GM12878 (cell line): ENCODE measurements around the gene GCM1. TPM values are rescaled to one million over a fixed set of nuclear protein-coding genes. Genes with fewer than 3 reads are reported as not detected.

Experiments
- ATAC-seq: fragments of 200-7000 bp; cut with Tn5 transposase; 3 replicates; pipeline ENCODE4 v1.9.1; 2020; ENCODE audit warnings: mild to moderate bottlenecking, moderate library complexity
- BruUV-seq: library from RNA; stranded (reverse); fragments of 400-500 nt; replicated peaks from 2 replicates; lab custom pipeline; 2021; lab: Mats Ljungman, UMichigan
- CTCF ChIA-PET: fragments of 300-600 bp; sonication (Branson Sonifier 250); formaldehyde crosslinking; extraction: SDS; loops from one replicate; lab custom pipeline; 2021; ENCODE audit warnings: inconsistent platforms; lab: Yijun Ruan, JAX
- POLR2A ChIA-PET: fragments of 350-600 bp; formaldehyde crosslinking; extraction: SDS; loops from one replicate; lab custom pipeline; 2021; ENCODE audit warnings: inconsistent platforms; lab: Charles Lee
- RAD21 ChIA-PET: fragments of 300-600 bp; sonication (Branson Sonifier 250); formaldehyde crosslinking; loops from one replicate; lab custom pipeline; 2023; ENCODE audit warnings: antibody characterized with exemption; ENCODE audit not compliant: unreplicated experiment; lab: Charles Lee
- SMC1A ChIA-PET: fragments of 300-600 bp; sonication (Branson Sonifier 250); formaldehyde crosslinking; loops from one replicate; lab custom pipeline; 2023; ENCODE audit not compliant: unreplicated experiment, uncharacterized antibody; lab: Charles Lee
- DNase-seq: peaks from one replicate; pipeline ENCODE4 v3.0.0-alpha.2; 2011; ENCODE audit warnings: low read depth, low spot score
- FAIRE-seq: peaks from 3 replicates; lab custom pipeline; 2011; peaks lifted over from hg19 to GRCh38; lab: Jason Lieb, UNC
- H2AFZ ChIP-seq: 2 replicates; pipeline ENCODE4 v1.6.0; 2011; ENCODE audit warnings: low read depth, low read length, control low read depth; ENCODE audit not compliant: control insufficient read depth
- H3K27ac ChIP-seq: 2 replicates; pipeline ENCODE4 v1.5.1; 2011; ENCODE audit warnings: control low read depth; ENCODE audit not compliant: control insufficient read depth, insufficient read depth
- H3K27me3 ChIP-seq, 2 experiments: replicated peaks in 1 of 2; 2 replicates each; pipeline versions ENCODE4 v1.6.0 to v1.6.1; 2011; ENCODE audit warnings: low read length in 1 of 2; ENCODE audit not compliant: control insufficient read depth in 2 of 2, insufficient read depth in 2 of 2
- H3K36me3 ChIP-seq, 2 experiments: 2 replicates each; pipeline ENCODE4 v1.5.1; 2011; ENCODE audit warnings: low read length in 1 of 2; ENCODE audit not compliant: control insufficient read depth in 2 of 2, insufficient read depth in 2 of 2
- H3K4me1 ChIP-seq: 2 replicates; pipeline ENCODE4 v1.6.1; 2011; ENCODE audit warnings: mild to moderate bottlenecking, low read length, moderate library complexity, mixed read lengths; ENCODE audit not compliant: control insufficient read depth, insufficient read depth
- H3K4me2 ChIP-seq: 2 replicates; pipeline ENCODE4 v1.6.0; 2011; ENCODE audit warnings: control low read depth; ENCODE audit not compliant: control insufficient read depth, insufficient read depth
- H3K4me3 ChIP-seq: fragments of 200-600 bp; sonication (generic); 2 replicates; pipeline ENCODE4 v1.5.1; 2016
- H3K79me2 ChIP-seq: 2 replicates; pipeline ENCODE4 v1.6.0; 2011; ENCODE audit warnings: low read length; ENCODE audit not compliant: control insufficient read depth, insufficient read depth
- H3K9ac ChIP-seq: 2 replicates; pipeline ENCODE4 v1.8.0; 2011; ENCODE audit warnings: low read length, control low read depth, mixed read lengths; ENCODE audit not compliant: control insufficient read depth, insufficient read depth
- H3K9me3 ChIP-seq: replicated peaks from 3 replicates; pipeline ENCODE4 v1.5.1; 2011; ENCODE audit warnings: mild to moderate bottlenecking, low read length; ENCODE audit not compliant: control insufficient read depth, insufficient read depth
- H4K20me1 ChIP-seq: 2 replicates; pipeline ENCODE4 v1.6.0; 2011; ENCODE audit not compliant: control insufficient read depth, insufficient read depth
- BCL11A ChIP-seq: IDR thresholded peaks from 2 replicates; pipeline ENCODE4 v1.6.1; 2011; ENCODE audit warnings: low read depth, low read length
- CHD1 ChIP-seq: IDR thresholded peaks from 2 replicates; pipeline ENCODE4 v1.6.1; 2012; ENCODE audit warnings: low read depth, low read length, improper control_type of control experiment
- CHD4 ChIP-seq: fragments of 200-600 bp; sonication (generic); IDR thresholded peaks from 2 replicates; pipeline ENCODE4 v1.6.1; 2016; ENCODE audit warnings: mild to moderate bottlenecking
- ELK1 ChIP-seq: IDR thresholded peaks from 2 replicates; pipeline ENCODE4 v1.6.1; 2012; ENCODE audit warnings: low read depth, low read length, improper control_type of control experiment
- ETV6 ChIP-seq, 2 experiments: fragments of 450-650 bp in 1 of 2; IDR thresholded peaks in 1 of 2; conservative IDR thresholded peaks in 1 of 2; 2 replicates each; pipeline ENCODE4 v1.6.1; 2014; ENCODE audit warnings: antibody characterized with exemption in 1 of 2, borderline replicate concordance in 1 of 2, low read depth in 1 of 2, mild to moderate bottlenecking in 1 of 2, moderate library complexity in 1 of 2
- FOXM1 ChIP-seq: IDR thresholded peaks from 2 replicates; pipeline ENCODE4 v1.6.1; 2012; ENCODE audit warnings: low read depth, mild to moderate bottlenecking, inconsistent platforms, low read length, moderate library complexity
- NFIC ChIP-seq: IDR thresholded peaks from 2 replicates; pipeline ENCODE4 v1.6.1; 2012; ENCODE audit warnings: low read depth, mild to moderate bottlenecking, inconsistent platforms, low read length, moderate library complexity
- NR2F1 ChIP-seq: fragments of 450-650 bp; conservative IDR thresholded peaks from 2 replicates; pipeline ENCODE4 v1.6.1; 2017; ENCODE audit warnings: mild to moderate bottlenecking
- POLR2A ChIP-seq: IDR thresholded peaks from 2 replicates; pipeline ENCODE4 v1.6.1; 2011; ENCODE audit warnings: low read depth, mild to moderate bottlenecking, low read length
- SMAD1 ChIP-seq: fragments of 450-650 bp; IDR thresholded peaks from 2 replicates; pipeline ENCODE4 v1.6.1; 2018; ENCODE audit warnings: mild to moderate bottlenecking, low read depth; ENCODE audit not compliant: partially characterized antibody
- SP1 ChIP-seq: IDR thresholded peaks from one replicate; pipeline ENCODE4 v1.6.1; 2011; ENCODE audit warnings: low read depth, low read length
- SREBF2 ChIP-seq: IDR thresholded peaks from 2 replicates; pipeline ENCODE4 v1.6.1; 2012; ENCODE audit warnings: mild to moderate bottlenecking, low read length
- SUPT20H ChIP-seq: IDR thresholded peaks from 2 replicates; pipeline ENCODE4 v1.6.1; 2011; ENCODE audit warnings: low read depth, mild to moderate bottlenecking, low read length, moderate library complexity, borderline replicate concordance; ENCODE audit not compliant: control insufficient read depth
- TAF1 ChIP-seq: IDR thresholded peaks from 2 replicates; pipeline ENCODE4 v1.6.1; 2011; ENCODE audit warnings: mild to moderate bottlenecking, low read depth, low read length, borderline replicate concordance
- TBL1XR1 ChIP-seq: IDR thresholded peaks from 2 replicates; pipeline ENCODE4 v1.6.1; 2012; ENCODE audit warnings: low read depth, low read length, improper control_type of control experiment
- TCF12 ChIP-seq: IDR thresholded peaks from 2 replicates; pipeline ENCODE4 v1.6.1; 2011; ENCODE audit warnings: low read depth, mild to moderate bottlenecking, low read length
- WGBS: methylation state at CpG from one replicate; pipeline ENCODE4 v1.1.6; 2016; ENCODE audit warnings: low lambda C conversion rate; ENCODE audit not compliant: insufficient replicate concordance, insufficient coverage; ENCODE audit errors: missing lambda C conversion rate; 5-methylcytosine and 5-hydroxymethylcytosine counted together
- in situ Hi-C: fragments of 300-500 bp; cut with MboI; formaldehyde crosslinking; loops from 9 replicates; pipeline ENCODE4 v1.14.3; 2018; ENCODE audit warnings: mixed read lengths
- intact Hi-C: fragments of 100-400 bp; cut with micrococcal nuclease; formaldehyde crosslinking; loops from one replicate; pipeline ENCODE4 v1.14.2; 2022; ENCODE audit not compliant: unreplicated experiment
- polyA plus RNA-seq, 11 experiments: library from polyadenylated mRNA; depleted of rRNA in 4 of 11; unstranded in 6 of 11; stranded (reverse) in 5 of 11; fragments of >200 nt; fragmentation: Nextera tagmentation in 4 of 11; fragmentation: Illumina TruSeq in 1 of 11; extraction: Ambion mirVana in 4 of 11; extraction: Trizol in 1 of 11; gene quantifications; 1 replicate in 1 of 11; 2 replicates in 10 of 11; pipeline versions ENCODE4 v1.2.1 to v1.2.3, GENCODE V29; 2011 to 2016; ENCODE audit warnings: inconsistent platforms in 2 of 11, missing spikeins in 2 of 11, low read depth in 1 of 11
- total RNA-seq, 4 experiments: library from RNA; depleted of rRNA in 3 of 4; stranded (reverse); fragments of >200 nt in 3 of 4; fragmentation: Illumina TruSeq in 1 of 4; extraction: Trizol in 1 of 4; gene quantifications; 2 replicates each; pipeline versions ENCODE4 v1.2.1 to v1.2.3, GENCODE V29; 2013 to 2021

GCM1 gene
- total and polyA plus RNA-seq, 10 of the 15 experiments (the other 5 are each of a cell fraction or from before 2014, with no cell fraction given): 0.04 to 0.08 (median 0.05) TPM; not detected in 5

- 40% methylated on average over 2 of the region's 2 CpGs for WGBS
- no peaks in the 10 kb centered on the region for H3K4me1 ChIP-seq
- no peaks in the 10 kb centered on the region for H3K9me3 ChIP-seq
- intact Hi-C loops: no loop called here
- no peaks in the 10 kb centered on the region for H3K36me3 ChIP-seq
- no peaks in the 10 kb centered on the region for H3K79me2 ChIP-seq
- CTCF ChIA-PET: interaction anchor here (0.6 to 10.6 kb wide), 14 partner anchors 13 to 318 kb away, joined by 3 to 225 read pairs (median 4); no protein-coding TSS in a partner anchor
- POLR2A ChIA-PET: interaction anchor here (0.5 to 1.7 kb wide), 5 partner anchors 149 to 311 kb away, joined by 3 to 5 read pairs (median 3); no protein-coding TSS in a partner anchor
- BruUV-seq: no TSS peak
- ATAC-seq (no peak), FAIRE-seq (no peak), DNase-seq (no peak)
- no peak overlapping the region for H3K4me2 ChIP-seq
- no peaks in the 10 kb centered on the region for H4K20me1 ChIP-seq
- no peak overlapping the region for H3K4me3 ChIP-seq
- no peaks in the 10 kb centered on the region for H3K27me3 ChIP-seq
- H3K27ac ChIP-seq: no peak overlapping the region
- H2AFZ ChIP-seq: no peak overlapping the region
- TF ChIP-seq POLR2A: no peak
- no peak for TF ChIP-seq SUPT20H
- no peak for TF ChIP-seq SP1
- no peak for TF ChIP-seq ELK1
- TF ChIP-seq BCL11A: no peak
- TF ChIP-seq TAF1: no peak
- TF ChIP-seq CHD4: no peak
- TF ChIP-seq SREBF2: no peak
- TF ChIP-seq NR2F1: no peak
- TF ChIP-seq ETV6 (conservative IDR thresholded peaks at IDR 0.05 in 1 of 2, IDR thresholded peaks at IDR 0.05 in 1 of 2; ENCODE audit: borderline replicate concordance in 1 of 2, low read depth in 1 of 2): no peak
- TF ChIP-seq TCF12: no peak
- no peak for TF ChIP-seq NFIC
- no peak for TF ChIP-seq SMAD1
- TF ChIP-seq TBL1XR1: no peak
- TF ChIP-seq CHD1: no peak
- TF ChIP-seq FOXM1: no peak
- TF ChIP-seq, all 136 proteins: peak for 0
- ChIA-PET RAD21 (interaction anchor here (0.6 to 8.1 kb wide), 11 partner anchors 14 to 474 kb away, joined by 3 to 99 read pairs (median 8); no protein-coding TSS in a partner anchor), SMC1A (interaction anchor here (0.6 to 11.5 kb wide), 25 partner anchors 8 to 363 kb away, joined by 3 to 188 read pairs (median 4); no protein-coding TSS in a partner anchor)
- in situ Hi-C loops: no loop called here
- H3K9ac ChIP-seq: no peak overlapping the region
Measured at GRCh38 chr6:53175027-53175426, 26.4 kb upstream of the GCM1 start.
